CD4-positive, alpha-beta T cell treated with Interleukin-2 at 100 ng/mL for 4 hours (primary cell): ENCODE data around the gene APOL2.
"Not testable (repeated sequence)": the region's sequence is repeated elsewhere in the genome, so short reads cannot be mapped to it uniquely, and the experiment has no call there.

Source experiments
- DNase-seq: peaks from one replicate; pipeline ENCODE4 v3.0.0-alpha.2; 2020; ENCODE audit warnings: low spot score

APOL2 gene

GRCh38 chr22:36197514-36198146, 41.7 kb downstream of the APOL2 start:
- no peak for DNase-seq

DNA sequence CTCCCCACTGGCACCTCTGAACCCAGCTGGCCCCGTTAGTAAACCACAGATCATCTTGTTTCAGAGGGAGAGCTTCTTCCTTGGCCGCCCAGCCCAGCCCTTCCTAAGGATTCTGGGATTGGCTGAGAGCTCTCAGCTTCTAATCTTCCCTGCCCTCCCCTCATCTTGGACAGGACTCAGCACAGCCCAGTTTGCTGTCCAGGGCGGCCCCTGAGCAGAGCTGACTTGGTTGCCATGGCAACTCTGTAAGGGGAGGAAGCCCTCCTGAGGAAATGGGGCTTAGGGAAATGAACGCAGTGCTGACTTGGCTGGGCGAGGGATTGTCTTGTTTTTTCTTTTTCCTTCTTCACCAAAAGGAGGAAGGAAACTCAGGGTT, 42.3 kb downstream of the APOL2 start:
- DNase-seq, result no peak

DNA sequence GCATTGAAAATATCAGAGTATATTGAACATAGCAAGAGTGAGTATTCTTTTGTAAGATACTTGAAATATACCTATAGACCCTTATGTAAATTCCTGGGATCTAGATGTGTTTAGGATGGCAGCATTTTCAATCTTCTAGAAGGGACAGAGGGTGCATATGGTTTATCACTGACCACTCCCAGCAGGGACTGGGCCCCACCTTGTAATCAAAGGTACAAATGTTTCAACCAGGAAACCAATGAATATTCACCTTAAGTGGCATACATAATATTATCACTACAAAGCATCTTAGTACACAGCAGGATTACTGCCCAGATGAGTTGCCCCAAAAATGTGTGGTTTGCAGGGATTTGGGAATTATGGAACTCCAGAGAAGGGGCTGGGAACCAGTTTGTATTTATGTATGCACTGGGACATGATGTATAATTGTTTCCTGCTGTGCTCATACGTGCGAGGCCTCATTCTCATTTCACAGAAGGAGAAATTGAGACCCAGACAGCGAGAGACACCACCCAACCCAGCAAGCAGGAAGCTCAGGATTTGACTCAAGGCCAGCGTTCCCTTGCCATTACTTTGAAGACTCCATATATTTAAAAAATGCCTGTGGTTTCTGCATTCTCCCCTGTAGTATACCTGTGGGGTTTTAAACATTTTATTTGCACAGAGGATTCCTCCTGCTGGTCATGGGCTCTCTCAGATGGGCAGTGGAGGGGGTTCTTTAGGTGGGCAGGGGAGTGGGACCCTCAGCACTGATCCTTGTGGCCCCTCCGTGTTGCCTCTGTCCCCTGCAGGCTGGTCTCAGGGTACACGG, 42.9 kb downstream of the APOL2 start:
- no peak for DNase-seq

- peak; percentile 52 for DNase-seq
Measured at GRCh38 chr22:36194971-36195370, 44.4 kb downstream of the APOL2 start.

GRCh38 chr22:36194385-36194784, 44.9 kb downstream of the APOL2 start:
- no peak for DNase-seq

- DNase-seq, result no peak
Measured at GRCh38 chr22:36193577-36193976, 45.8 kb downstream of the APOL2 start.

DNA sequence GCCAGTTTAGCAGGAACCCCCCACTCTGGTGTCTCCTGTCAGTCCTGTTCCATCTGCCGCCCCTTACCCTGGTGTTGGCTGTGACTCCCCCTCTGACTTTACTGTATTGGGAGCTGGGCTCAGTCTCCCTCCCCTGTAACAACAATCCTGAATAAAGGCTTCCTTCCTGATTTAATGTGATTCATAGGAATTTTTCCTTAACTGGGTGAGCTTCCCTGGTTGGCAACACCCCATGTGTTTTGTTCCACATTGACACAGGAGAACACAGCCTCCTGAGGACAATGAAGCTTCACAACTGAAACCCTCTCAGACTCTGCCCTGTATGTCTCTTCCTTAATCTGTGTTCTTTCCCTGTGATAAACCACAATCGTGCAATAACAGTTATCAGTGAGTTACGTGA, 46.2 kb downstream of the APOL2 start:
- no peak for DNase-seq

- DNase-seq, result no peak
Measured at GRCh38 chr22:36192542-36192941, 46.8 kb downstream of the APOL2 start.

DNA sequence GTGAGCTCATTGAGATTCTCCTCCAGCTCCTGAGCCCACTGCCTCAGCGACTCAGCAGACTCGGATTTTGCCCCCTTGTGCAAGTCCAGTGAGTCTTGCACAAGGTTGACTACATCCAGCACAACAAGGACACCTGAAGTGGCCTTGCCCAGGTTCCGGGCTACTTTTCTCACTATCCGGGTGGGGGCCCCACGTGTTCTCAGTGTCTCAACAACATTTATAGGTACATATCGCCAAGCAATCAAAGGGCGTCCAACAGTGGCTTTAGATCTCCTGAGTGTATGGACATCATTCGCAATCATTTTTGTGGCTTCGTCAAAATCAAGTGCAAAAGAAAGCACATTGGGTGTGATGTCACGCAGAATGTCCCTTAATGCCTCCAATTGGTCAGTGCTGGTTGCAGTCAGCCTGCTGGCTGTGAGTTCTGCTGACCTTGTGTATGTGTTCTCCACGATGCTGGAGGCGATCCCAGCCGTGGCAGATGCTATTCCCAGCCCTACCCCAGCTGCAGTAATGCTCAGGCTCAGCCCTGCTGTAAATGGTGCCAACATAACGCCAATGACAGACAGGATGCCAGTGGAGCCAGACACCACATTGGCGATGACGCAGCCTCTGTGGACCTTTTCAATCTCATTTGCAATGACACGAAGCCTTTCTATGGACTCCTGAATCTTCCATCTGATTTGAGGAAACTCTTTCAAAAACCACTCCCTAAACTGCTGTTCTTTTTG, 48.1 kb downstream of the APOL2 start:
- no peak for DNase-seq

DNA sequence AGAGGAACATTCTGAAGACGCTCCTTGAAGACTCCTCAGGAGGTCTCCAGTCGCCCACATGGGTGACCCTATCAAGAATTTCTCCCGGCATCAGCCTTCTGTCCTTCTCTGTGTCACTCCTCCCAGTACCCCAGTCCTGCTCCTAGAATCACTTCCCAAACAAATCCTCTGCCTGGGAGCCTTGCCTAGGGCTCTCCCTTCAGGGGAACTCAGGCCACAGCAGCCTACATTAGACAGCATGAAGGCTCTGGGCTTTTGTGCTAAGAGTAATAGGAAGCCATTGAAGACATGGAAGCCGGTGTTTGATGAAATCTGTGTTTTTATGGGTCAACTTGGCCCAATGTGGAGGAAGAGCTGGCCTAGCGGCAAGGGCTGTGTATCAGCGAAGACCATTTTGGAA, 51.5 kb downstream of the APOL2 start:
- DNase-seq, result not testable (repeated sequence)

DNA sequence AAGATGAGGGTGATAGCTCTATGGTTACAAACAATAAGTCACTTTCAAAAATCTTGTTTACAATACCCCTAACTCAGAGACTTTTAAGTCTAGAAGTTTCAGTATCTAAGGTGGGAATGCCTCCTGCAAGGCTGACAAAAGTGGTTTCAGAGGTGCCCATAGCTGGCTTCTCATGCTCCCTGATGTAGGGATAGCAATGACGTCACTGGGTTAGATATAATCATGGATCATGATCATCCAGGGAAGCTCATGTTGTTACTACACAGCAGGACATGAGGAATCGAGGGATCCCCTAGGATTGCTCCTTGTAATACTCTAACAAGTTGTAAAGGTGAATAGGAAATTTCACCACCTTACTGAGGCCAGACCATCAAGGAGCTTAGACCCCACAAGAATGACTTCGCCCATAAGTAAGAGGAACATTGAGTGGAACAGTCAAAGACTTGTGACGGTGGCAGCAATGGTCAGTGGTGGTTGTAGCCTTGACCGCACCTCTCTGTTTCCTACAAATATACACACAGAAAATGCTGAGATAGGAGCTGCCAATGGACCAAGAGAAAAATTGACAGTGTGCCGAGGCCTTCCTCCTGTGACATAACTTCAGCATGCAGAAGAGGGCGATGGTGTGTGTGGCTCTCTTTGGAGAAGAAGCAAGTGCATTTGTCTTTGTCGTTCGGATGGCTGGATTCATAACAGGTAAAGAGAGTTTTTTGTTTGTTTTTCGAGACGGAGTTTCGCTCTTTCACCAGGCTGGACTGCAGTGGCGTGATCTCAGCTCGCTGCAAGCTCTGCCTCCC, 53.3 kb downstream of the APOL2 start:
- DNase-seq, result no peak

GRCh38 chr22:36184433-36185025, 54.8 kb downstream of the APOL2 start:
- DNase-seq, result no peak

DNA sequence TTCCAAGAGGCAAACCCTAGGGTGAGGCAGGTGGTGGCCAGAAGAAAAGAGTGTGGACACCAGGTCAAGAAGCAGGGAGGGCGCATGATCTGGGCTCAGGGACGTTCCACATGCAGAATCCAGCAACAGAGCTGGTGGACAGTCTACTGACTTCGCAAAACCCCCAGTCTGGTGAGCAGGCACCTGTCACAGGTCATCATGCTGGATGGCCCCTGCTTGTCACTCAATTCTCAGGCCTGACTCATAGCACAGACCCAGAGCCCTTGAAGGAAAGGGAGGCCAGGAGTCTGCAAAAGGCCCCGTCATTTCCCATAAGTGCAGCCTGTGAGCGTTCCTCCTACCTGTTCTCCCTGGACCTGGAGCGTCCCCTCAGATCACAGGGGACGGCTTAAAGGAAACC, 55.9 kb downstream of the APOL2 start:
- DNase-seq, result no peak

- no peak for DNase-seq
Measured at GRCh38 chr22:36182857-36183256, 56.5 kb downstream of the APOL2 start.

DNA sequence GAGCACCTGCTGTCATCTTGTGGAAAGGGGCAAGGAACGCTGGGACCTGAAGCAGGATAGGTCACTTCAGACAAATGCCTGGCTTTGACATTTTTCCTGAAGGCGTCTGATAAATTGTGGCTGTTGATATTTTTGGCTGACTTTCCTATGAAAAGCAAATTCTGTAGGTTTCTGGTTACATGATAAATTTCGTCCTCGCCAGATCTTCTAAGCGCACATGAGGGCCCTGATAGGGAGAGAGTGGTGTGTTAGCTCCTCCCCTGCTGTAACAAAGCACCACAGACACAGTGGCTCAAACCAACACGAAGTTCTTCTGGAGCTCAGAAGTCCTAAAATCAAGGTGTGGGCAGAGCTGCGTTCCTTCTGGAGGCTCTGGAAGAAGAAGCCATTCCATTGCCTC, 57.3 kb downstream of the APOL2 start:
- no peak for DNase-seq

GRCh38 chr22:36180928-36181327, 58.4 kb downstream of the APOL2 start:
- DNase-seq, result no peak

GRCh38 chr22:36180038-36180880, 59.1 kb downstream of the APOL2 start:
- DNase-seq, result peak; percentile 87

DNA sequence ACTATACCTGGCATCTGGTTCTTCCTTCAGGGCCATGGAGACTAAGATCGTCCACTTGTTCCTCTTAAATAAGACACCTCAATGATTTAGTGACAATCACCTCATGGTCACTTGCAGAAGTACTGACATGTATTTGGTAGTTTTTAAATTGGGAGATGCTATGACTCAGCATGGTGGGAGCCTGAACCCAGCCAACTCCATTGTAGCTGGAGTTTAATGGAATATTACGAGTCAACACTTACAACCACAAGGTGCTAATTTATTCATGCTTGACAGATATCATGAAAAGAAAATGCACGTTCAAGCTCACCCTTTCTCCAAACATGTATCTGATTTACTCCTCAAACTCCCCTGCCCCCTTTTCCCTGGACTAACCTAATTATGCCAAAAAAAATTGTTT, 62.2 kb downstream of the APOL2 start:
- no peak for DNase-seq
